D721Med (cell line): ENCODE data around the gene MINAR1.

Experiments used
- DNase-seq: peaks from one replicate; pipeline ENCODE4 v3.0.0; 2011; ENCODE audit warnings: low spot score; ENCODE audit not compliant: insufficient read length
- FAIRE-seq: peaks from 2 replicates; lab custom pipeline; 2011; peaks lifted over from hg19 to GRCh38; lab: Jason Lieb, UNC
- TF ChIP-seq, protein P1 (sequence below): IDR thresholded peaks from 2 replicates; pipeline ENCODE4 v1.5.1; 2012; ENCODE audit warnings: mild to moderate bottlenecking, control low read depth; ENCODE audit not compliant: insufficient read depth; ENCODE audit errors: missing control alignments

The MINAR1 gene

DNA sequence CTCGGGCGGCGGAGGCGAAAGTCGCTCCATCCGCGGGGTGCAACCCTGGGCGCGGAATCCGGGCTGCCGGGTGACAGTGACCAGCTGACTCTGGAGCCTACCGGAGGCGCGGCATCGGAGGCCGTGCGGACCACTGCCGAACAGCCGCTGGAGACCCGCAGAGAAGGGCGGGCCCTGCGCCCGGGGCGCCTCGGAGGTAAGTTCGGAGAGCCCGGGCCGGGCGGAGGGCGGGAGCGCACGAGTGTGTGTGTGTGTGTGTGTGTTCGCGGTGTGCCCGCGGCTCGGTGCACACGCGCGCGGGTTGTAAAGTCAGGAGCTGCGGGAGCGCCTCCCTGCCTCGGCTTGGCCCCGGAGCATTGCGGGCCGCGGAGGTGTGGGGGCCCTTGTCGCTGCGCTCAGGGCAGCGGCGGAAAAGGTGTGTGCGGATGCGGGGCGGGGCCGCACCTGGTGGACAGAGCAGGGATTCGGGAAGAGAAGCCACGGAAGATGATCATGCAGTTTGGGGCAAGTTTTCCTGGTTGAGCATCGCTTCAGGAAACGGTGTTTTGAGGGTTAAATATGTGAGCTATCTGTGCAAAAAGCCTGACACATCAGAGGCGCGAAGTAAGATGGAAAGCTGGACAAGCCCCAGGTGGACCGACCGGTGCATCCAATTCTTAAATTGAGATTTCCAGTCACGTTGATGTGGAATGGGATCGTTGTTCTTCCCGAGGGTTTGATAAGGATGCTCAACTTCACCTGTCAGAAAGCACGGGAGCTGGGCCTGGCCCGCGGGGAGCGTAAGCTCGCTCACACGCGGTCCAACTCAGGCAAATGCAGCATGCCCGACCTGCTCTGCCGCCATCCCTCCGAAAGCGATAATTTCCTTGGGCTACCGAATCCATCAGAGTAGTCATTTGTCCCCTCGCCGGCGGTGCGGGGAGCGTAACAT is 474 bp downstream of the MINAR1 start:
- FAIRE-seq: no peak
- TF ChIP-seq, protein P1, sequence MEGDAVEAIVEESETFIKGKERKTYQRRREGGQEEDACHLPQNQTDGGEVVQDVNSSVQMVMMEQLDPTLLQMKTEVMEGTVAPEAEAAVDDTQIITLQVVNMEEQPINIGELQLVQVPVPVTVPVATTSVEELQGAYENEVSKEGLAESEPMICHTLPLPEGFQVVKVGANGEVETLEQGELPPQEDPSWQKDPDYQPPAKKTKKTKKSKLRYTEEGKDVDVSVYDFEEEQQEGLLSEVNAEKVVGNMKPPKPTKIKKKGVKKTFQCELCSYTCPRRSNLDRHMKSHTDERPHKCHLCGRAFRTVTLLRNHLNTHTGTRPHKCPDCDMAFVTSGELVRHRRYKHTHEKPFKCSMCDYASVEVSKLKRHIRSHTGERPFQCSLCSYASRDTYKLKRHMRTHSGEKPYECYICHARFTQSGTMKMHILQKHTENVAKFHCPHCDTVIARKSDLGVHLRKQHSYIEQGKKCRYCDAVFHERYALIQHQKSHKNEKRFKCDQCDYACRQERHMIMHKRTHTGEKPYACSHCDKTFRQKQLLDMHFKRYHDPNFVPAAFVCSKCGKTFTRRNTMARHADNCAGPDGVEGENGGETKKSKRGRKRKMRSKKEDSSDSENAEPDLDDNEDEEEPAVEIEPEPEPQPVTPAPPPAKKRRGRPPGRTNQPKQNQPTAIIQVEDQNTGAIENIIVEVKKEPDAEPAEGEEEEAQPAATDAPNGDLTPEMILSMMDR: no peak
- DNase-seq: no peak

DNA sequence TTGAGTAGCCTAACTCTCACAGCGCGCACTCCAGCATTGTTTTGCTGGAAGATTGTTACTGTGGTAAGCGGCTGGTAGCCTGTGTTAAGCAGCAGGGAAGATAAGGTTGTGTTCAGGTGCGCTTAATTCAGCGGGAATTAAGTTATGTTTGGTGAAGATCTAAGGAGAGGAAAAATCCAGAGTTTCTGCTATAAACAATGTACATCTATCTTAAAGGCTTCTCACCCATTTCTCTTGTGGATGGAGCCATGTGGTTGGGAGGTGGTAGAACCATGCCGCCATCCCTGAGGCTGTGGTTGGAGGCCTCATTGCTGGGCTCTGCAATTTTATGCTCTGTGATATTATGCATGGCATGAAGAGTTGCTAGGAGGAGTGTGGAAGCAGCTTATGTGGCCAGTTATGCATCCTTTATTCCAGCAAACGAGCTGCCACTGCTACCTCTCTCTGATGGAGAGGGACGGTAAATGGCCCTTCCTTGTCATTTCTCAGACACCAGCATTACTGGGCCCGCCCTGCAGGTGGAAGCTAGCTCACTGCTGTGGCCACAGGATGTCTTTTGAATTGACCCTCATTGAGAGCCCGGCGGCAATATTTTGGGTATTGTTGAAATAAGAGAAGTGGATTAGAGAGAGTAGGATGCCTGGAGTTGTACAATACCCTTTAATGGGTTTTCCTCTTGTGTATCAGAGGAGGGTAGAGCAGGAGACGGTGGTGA is 1.3 kb downstream of the MINAR1 start:
- TF ChIP-seq, protein P1: no peak
- FAIRE-seq (no peak), DNase-seq (no peak)

DNA sequence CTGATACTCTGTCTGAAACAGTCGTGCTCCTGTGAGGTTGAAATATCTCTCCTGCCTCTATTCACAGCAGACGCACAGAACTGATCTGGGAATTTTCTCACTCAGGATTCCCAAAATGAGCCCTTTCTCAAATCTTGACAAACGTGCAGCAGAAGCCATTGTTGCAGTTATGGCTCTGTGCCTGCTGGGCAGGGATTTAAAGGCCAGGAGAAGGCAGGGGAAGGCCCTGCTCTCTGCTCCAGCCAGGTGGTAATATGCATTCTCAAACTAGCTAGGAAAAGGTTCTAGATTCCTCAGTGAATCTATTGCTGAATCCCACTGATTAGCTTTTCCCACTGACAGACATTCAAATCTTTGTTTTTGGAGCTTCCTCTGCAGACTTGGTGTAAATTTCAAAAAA is 2.2 kb downstream of the MINAR1 start:
- FAIRE-seq: no peak
- TF ChIP-seq, protein P1: no peak
- no peak for DNase-seq

DNA sequence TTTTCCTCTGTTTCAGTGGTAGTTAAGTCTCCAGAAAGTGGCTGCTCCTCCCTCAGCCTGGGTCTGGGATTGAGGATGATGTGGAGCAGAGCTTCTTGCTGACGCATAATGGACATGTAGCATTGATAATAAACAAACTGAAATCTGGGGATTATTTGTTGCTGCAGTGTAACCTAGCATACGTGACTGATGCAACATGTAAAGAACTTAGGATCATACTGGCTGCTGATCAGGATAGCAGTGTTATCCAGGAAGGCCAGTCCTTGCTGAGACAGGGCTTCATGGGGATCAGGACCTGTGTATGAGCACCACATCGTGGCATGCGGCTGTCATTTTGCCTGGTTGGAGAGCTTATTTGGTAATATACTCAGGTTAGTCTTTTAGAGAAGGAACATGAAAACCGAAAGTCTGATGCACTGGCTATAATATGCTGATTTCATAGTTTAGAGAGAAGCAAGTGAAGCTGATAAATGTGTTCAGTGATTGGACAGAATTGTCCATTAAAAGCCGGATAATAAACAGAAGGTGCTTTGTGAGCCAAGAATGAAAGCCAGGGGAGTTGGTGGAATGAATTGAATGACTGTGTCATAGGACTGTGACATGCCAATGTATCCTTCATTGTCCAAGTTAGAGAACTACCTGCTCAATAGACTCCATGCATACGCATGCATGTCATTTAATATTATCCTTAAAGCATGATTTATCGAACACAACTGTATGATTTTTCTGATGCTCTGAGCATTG is 4.1 kb downstream of the MINAR1 start:
- no peak for DNase-seq
- TF ChIP-seq, protein P1: no peak
- no peak for FAIRE-seq

DNA sequence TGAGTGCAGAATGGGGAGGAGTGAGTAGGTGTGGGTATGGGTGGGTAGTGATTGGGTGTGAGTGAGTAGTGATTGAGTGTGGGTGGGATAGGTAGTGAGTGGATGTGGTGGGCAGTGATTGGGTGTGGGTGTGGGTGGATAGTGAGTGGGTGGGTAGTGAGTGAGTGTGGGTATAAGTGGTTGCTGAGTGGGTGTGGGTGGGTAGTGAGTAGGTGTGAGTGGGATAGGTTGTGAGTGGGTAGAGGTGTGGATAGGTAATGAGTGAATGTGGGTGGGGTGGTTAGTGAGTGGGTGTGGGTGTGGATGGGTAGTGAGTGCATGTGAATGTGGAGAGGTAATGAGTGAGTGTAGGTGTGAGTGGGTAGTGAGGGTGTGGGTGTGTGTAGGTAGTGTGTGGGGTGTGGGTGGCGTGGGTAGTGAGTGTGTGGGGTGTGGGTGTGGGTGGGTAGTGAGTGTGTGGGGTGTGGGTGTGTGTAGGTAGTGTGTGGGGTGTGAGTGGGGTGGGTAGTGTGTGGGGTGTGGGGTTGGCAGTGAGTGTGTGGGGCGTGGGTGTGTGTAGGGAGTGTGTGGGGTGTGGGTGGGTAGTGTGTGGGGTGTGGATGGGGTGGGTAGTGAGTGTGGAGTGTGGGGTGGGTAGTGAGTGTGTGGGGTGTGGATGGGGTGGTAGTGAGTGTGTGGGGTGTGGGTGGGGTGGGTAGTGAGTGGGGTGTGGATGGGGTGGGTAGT is 5.3 kb downstream of the MINAR1 start:
- TF ChIP-seq, protein P1: no peak
- DNase-seq (no peak), FAIRE-seq (no peak)

DNA sequence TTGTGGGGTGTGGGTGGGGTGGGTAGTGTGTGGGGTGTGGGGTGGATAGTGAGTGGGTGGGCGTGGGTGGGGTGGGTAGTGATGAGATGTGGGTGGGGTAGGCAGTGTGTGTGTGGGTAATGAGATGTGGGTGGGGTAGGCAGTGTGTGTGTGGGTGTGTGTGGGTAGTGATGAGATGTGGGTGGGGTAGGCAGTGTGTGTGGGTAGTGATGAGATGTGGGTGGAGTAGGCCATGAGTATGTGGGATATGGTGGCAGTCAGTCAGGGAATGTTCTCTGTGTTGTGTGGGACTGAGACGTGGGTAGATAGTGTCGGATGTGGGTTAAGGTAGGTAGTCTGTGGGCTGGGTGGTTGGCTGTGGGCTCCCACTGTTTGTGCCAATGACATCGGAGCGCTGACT is 7.1 kb downstream of the MINAR1 start:
- FAIRE-seq (no peak), DNase-seq (no peak)
- TF ChIP-seq, protein P1: no peak
